IPS DF 6.9 (cell line): ENCODE results near the gene DGCR2.
"Not testable (repeated sequence)": the region's sequence is repeated elsewhere in the genome, so short reads cannot be mapped to it uniquely, and the experiment has no call there.

ENCODE experiments used
- DNase-seq: peaks from one replicate; pipeline ENCODE4 v3.0.0-alpha.2; 2013; ENCODE audit warnings: low read depth, low spot score
- H3K27ac ChIP-seq: one replicate; pipeline ENCODE4 v1.5.1; 2013; ENCODE audit warnings: low read length, control low read depth
- H3K27me3 ChIP-seq: 2 replicates; pipeline ENCODE4 v1.6.1; 2013; ENCODE audit warnings: mild to moderate bottlenecking, low read length; ENCODE audit not compliant: control insufficient read depth, insufficient read depth
- H3K36me3 ChIP-seq: 2 replicates; pipeline ENCODE4 v1.6.1; 2013; ENCODE audit warnings: low read length; ENCODE audit not compliant: control insufficient read depth, insufficient read depth
- H3K4me1 ChIP-seq: 2 replicates; pipeline ENCODE4 v1.6.1; 2013; ENCODE audit warnings: low read length; ENCODE audit not compliant: control insufficient read depth, insufficient read depth
- H3K4me3 ChIP-seq: 2 replicates; pipeline ENCODE4 v1.5.1; 2013; ENCODE audit warnings: mild to moderate bottlenecking, low read length
- H3K9me3 ChIP-seq: 2 replicates; pipeline ENCODE4 v1.6.1; 2013; ENCODE audit warnings: low read length, inconsistent platforms; ENCODE audit not compliant: control insufficient read depth, insufficient read depth
- WGBS: extraction: QIAGEN DNeasy Blood & Tissue Kit; methylation state at CpG from one replicate; pipeline ENCODE4 v1.1.7; 2013; ENCODE audit warnings: mixed read lengths, missing lambda C conversion rate; ENCODE audit not compliant: insufficient read length, insufficient coverage; 5-methylcytosine and 5-hydroxymethylcytosine counted together

The DGCR2 gene

DNA sequence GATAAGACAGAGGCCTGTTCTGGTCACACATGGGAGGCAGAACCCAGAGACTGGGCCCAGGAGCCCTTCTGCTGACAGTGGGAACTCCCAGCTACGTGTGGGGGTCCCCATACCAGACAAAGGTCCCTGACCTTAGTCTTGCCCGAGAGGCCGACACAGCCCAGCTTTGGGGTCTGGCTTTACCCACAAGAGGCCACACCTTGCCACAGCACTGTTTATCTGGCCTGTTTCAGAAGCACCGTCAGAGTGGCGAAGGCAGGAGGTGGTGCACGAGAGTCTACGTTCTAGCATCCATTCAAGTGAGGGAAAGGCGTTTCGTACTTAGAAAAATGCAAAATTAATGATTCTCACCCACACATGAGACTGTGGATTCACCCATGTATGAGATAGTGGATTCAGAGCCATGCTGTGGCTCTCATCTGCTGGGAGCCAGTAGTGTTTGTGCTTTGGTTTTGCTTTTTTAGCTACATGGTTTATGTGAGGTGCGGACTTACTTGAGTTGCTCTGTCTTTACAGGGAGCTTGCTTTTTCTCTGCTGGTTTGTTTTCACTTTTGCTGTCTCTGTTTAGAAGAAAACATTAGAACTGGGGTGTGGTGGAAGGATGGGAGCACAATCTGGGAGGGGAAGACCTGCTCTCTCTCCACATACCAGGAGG, 129.5 kb downstream of the DGCR2 start:
- WGBS, result no CpG with 5 or more reads among the region's 10 CpGs
- Histone ChIP-seq H3K27me3 (no peaks in the 10 kb centered on the region), H3K36me3 (no peaks in the 10 kb centered on the region), H3K4me1 (no peaks in the 10 kb centered on the region), H3K4me3 (no peak overlapping the region), H3K9me3 (no peaks in the 10 kb centered on the region), H3K27ac (no peak overlapping the region)
- no peak for DNase-seq

DNA sequence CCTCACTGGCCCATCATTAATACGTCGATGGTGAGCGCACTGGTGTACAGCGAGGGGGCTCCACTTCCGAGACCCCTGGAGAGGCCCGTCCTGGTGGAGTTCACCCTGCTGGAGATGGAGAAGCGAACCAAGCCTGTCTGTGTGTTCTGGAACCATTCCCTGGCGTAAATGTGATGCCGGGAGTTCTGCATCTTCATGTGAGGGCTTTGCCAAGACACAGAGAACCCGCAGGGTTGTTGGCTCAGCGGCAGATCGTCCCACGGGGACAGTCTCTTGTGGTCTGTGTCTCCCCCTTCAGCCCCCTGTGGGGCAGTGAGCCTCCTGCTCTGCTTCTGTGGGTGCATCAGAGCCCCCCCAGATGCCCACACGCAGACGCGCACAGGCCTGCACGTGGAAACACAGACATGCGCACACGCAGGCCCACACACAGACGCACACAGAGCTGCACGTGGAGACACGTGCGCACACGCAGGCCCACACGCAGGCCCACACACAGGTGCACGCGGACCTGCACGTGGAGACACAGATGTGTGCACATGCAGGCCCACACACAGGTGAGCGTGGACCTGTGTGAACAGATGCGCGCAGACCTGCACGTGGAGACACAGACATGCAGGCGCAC, 130.3 kb downstream of the DGCR2 start:
- no peaks in the 10 kb centered on the region for H3K27me3 ChIP-seq
- no peaks in the 10 kb centered on the region for H3K36me3 ChIP-seq
- no peaks in the 10 kb centered on the region for H3K9me3 ChIP-seq
- no peak overlapping the region for H3K27ac ChIP-seq
- no peak overlapping the region for H3K4me3 ChIP-seq
- H3K4me1 ChIP-seq, result no peaks in the 10 kb centered on the region
- no peak for DNase-seq
- no CpG with 5 or more reads among the region's 33 CpGs for WGBS

DNA sequence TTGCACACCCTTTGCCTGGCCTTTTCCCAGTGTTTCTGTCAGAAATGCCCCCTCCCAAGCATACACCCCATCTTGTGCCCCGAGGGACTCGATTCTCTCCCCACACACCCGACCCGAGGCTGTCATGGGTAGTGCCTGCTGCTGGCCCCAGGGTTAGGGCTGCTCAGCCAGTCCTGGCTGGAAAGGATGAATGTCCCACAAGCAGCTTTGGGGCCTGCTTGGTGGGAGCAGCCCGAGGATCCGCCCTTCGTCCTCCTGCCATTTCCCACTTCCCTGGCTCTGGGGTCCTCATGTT, 131.1 kb downstream of the DGCR2 start:
- H3K36me3 ChIP-seq, result no peaks in the 10 kb centered on the region
- H3K27me3 ChIP-seq, result no peaks in the 10 kb centered on the region
- no peaks in the 10 kb centered on the region for H3K9me3 ChIP-seq
- H3K4me3 ChIP-seq, result no peak overlapping the region
- WGBS, result no CpG with 5 or more reads among the region's 7 CpGs
- no peaks in the 10 kb centered on the region for H3K4me1 ChIP-seq
- no peak for DNase-seq
- H3K27ac ChIP-seq, result no peak overlapping the region

DNA sequence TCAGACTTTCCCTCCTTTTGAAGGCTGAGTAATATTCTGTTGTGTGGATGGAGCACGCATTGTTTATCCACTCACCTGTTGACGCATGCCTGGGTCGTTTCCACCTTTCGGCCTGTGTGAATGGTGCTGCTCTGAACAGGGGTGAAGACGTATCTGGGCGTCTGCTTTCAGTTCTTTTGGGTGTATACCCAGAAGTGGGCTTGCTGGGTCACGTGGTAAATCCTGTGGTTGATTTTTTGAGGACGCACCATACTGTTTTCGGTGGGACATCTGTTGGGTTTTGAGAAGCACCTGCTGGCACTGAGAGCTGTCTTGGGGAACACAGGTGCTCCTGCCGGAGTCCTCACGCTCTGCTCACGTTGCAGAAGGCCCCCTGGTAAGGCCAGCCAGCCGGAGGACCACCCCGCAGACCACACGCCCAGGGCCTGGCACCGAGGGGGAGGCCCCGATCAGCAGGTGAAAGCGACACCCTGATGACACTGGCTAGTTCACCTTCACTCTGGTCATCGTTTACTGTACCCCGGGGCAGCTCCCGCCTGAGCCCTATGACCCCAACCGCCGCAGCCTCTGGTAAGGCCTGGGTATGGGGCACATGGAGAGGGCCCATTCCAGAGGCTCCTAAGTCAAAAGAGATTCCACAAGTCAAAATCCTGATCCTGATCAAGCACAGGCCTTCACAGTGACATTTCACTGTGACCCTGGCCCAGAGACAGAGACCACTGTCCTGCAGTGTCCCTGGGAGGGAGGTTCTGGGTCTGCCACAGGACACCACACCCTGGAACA, 131.7 kb downstream of the DGCR2 start:
- no CpG with 5 or more reads among the region's 23 CpGs for WGBS
- Histone ChIP-seq H3K27ac (no peak overlapping the region), H3K27me3 (no peaks in the 10 kb centered on the region), H3K9me3 (no peaks in the 10 kb centered on the region), H3K4me1 (no peaks in the 10 kb centered on the region), H3K36me3 (no peaks in the 10 kb centered on the region), H3K4me3 (no peak overlapping the region)
- no peak for DNase-seq

DNA sequence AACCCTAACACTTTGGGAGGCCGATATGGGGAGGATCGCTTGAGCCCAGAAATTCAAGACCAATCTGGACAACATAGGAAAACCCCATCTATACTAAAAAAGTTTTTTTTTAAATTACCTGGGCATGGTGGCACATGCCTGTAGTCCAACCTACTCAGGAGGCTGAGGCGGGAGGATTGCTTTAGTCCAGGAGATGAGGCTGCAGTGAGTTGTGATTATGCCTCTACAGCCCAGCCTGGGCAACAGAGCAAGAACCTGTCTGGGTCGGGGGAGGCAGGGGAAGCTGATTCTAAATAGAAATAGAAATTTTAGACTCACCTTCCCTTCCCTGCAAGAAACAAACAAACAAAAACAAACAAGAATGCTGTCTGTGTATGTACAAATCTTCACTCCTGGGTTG, 133.3 kb downstream of the DGCR2 start:
- Histone ChIP-seq H3K4me3 (no peak overlapping the region), H3K27me3 (no peaks in the 10 kb centered on the region), H3K9me3 (no peaks in the 10 kb centered on the region), H3K4me1 (no peaks in the 10 kb centered on the region), H3K27ac (no peak overlapping the region), H3K36me3 (no peaks in the 10 kb centered on the region)
- WGBS, result no CpG with 5 or more reads among the region's 4 CpGs
- DNase-seq, result no peak

DNA sequence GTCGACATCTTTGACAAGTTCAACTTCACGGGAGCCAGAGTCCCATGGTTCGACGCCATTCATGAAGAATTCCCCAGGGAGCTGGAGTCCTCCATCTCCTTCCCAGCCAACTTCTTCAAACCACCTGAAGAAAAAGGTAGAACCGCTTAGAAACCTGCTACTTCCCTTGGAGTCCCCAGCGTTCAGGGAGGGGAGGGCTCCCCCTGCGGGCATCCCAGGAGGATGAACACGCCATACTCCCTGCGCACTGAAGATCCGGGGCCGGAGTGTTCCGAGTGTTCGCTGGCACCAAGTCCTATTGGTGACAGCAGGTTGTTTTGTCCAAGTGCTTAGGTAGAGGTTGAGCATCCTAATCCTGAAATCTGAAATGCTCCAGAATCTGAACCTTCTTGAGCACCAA, 134.4 kb downstream of the DGCR2 start:
- peak; percentile 54 for DNase-seq
- no peak overlapping the region for H3K4me3 ChIP-seq
- H3K27me3 ChIP-seq, result no peaks in the 10 kb centered on the region
- no CpG with 5 or more reads among the region's 13 CpGs for WGBS
- no peaks in the 10 kb centered on the region for H3K36me3 ChIP-seq
- H3K4me1 ChIP-seq, result no peaks in the 10 kb centered on the region
- H3K27ac ChIP-seq, result no peak overlapping the region
- H3K9me3 ChIP-seq, result no peaks in the 10 kb centered on the region

DNA sequence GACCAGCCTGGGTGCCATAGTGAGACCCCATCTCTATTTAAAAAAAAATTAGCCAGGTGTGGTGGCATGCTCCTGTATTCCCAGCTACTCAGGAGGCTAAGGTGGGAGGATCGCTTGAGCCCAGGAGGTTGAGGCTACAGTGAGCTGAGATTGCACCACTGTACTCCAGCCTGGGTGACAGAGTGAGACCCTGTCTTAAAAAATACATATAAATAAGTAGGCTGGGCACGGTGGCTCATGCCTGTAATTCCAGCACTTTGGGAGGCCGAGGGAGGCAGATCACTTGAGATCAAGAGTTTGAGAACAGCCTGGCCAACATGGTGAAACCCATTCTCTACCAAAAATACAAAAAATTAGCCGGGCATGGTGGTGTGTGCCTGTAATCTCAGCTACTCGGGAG, 135.1 kb downstream of the DGCR2 start:
- WGBS, result no CpG with 5 or more reads among the region's 5 CpGs
- not testable (repeated sequence) for H3K27ac ChIP-seq, H3K4me1 ChIP-seq, H3K36me3 ChIP-seq, H3K27me3 ChIP-seq, DNase-seq, H3K9me3 ChIP-seq, H3K4me3 ChIP-seq
